ENCODE measurements around the gene NUCKS1.

- TF ChIP-seq BRCA1 (IDR thresholded peaks at IDR 0.05; ENCODE audit: low read depth, low read length) (no peak), EP300 (IDR thresholded peaks at IDR 0.05; ENCODE audit: borderline replicate concordance in 1 of 2, control insufficient read depth in 1 of 2, low read depth in 2 of 2, low read length in 2 of 2) (no peak), GABPA (IDR thresholded peaks at IDR 0.05; ENCODE audit: low read depth) (no peak), CTCF (IDR thresholded peaks at IDR 0.05 in 2 of 3, conservative IDR thresholded peaks at IDR 0.05 in 1 of 3; ENCODE audit: control insufficient read depth in 2 of 3, extremely low read depth in 1 of 3, insufficient read depth in 1 of 3, low read depth in 3 of 3, low read length in 3 of 3) (no peak), FOXK2 (IDR thresholded peaks at IDR 0.05) (no peak), RB1 (IDR thresholded peaks at IDR 0.05; ENCODE audit: borderline replicate concordance) (no peak), ZNF687 (IDR thresholded peaks at IDR 0.05) (no peak), ATF2 (IDR thresholded peaks at IDR 0.05; ENCODE audit: low read length) (no peak), CHD4 (IDR thresholded peaks at IDR 0.05) (no peak), PAX5 (IDR thresholded peaks at IDR 0.05; ENCODE audit: borderline replicate concordance, low read depth, low read length) (no peak), ZBED1 (IDR thresholded peaks at IDR 0.05; ENCODE audit: borderline replicate concordance) (no peak)
Observed at GRCh38 chr1:205692423-205692822, 57.6 kb downstream of the NUCKS1 start.

All from GM12878 (cell line).